Neural cell (in vitro differentiated cells): Measurements from ENCODE around the gene ZNF860. TPM values are rescaled to one million over a fixed set of nuclear protein-coding genes. Genes with fewer than 3 reads are reported as not detected.

Source experiments
- H2AFZ ChIP-seq: fragments of 200-600, 300-800 bp; sonication (generic), shearing (Covaris generic); 2 replicates; pipeline ENCODE4 v1.6.0; 2014; ENCODE audit warnings: low read depth, mild to moderate bottlenecking, antibody characterized with exemption, low read length, moderate library complexity
- H3F3A ChIP-seq: fragments of 200-600 bp; shearing (Covaris generic); 2 replicates; pipeline ENCODE4 v1.6.1; 2016; ENCODE audit warnings: mild to moderate bottlenecking, moderate library complexity, mixed read lengths, antibody characterized with exemption, low read length; ENCODE audit not compliant: insufficient read depth, poor library complexity, severe bottlenecking
- H3K27ac ChIP-seq: fragments of 200-600, 300-800 bp; sonication (generic), shearing (Covaris generic); 2 replicates; pipeline ENCODE4 v1.5.1; 2014; ENCODE audit warnings: mild to moderate bottlenecking, low read length, moderate library complexity
- H3K27me3 ChIP-seq: fragments of 300-800, 200-600 bp; sonication (generic), shearing (Covaris generic); 2 replicates; pipeline ENCODE4 v1.6.0; 2014; ENCODE audit warnings: mild to moderate bottlenecking, low read depth, low read length, moderate library complexity; ENCODE audit not compliant: insufficient read depth
- H3K36me3 ChIP-seq: fragments of 300-800, 200-600 bp; sonication (generic), shearing (Covaris generic); 2 replicates; pipeline ENCODE4 v1.5.1; 2014; ENCODE audit warnings: mild to moderate bottlenecking, antibody characterized with exemption, low read length, moderate library complexity; ENCODE audit not compliant: insufficient read depth
- H3K4me2 ChIP-seq: fragments of 300-800, 200-600 bp; sonication (generic), shearing (Covaris generic); 2 replicates; pipeline ENCODE4 v1.6.0; 2014; ENCODE audit warnings: mild to moderate bottlenecking, low read length
- H3K4me3 ChIP-seq: fragments of 300-800, 200-600 bp; sonication (generic), shearing (Covaris generic); 2 replicates; pipeline ENCODE4 v1.5.1; 2014; ENCODE audit warnings: mild to moderate bottlenecking, low read length, moderate library complexity
- H3K79me2 ChIP-seq: fragments of 200-600 bp; shearing (Covaris generic); replicated peaks from 2 replicates; pipeline ENCODE4 v1.6.0; 2014; ENCODE audit warnings: mild to moderate bottlenecking, low read length, moderate library complexity; ENCODE audit not compliant: insufficient read depth
- H3K9ac ChIP-seq: fragments of 300-800, 200-600 bp; sonication (generic), shearing (Covaris generic); 2 replicates; pipeline ENCODE4 v1.6.1; 2016; ENCODE audit warnings: mild to moderate bottlenecking, low read length, mixed read lengths
- H3K9me2 ChIP-seq: fragments of 200-600 bp; shearing (Covaris generic); 2 replicates; pipeline ENCODE4 v1.6.1; 2016; ENCODE audit warnings: mild to moderate bottlenecking, low read length, mixed read lengths; ENCODE audit not compliant: insufficient read depth
- H3K9me3 ChIP-seq: fragments of 200-600, 300-800 bp; sonication (generic), shearing (Covaris generic); 2 replicates; pipeline ENCODE4 v1.6.1; 2016; ENCODE audit warnings: mild to moderate bottlenecking, mixed run types, low read length, moderate library complexity, mixed read lengths
- H4K20me1 ChIP-seq: fragments of 200-600 bp; shearing (Covaris generic); 2 replicates; pipeline ENCODE4 v1.6.1; 2016; ENCODE audit warnings: mild to moderate bottlenecking, mixed run types; ENCODE audit not compliant: insufficient read depth
- CTCF ChIP-seq: fragments of 450-650 bp; IDR thresholded peaks from 2 replicates; pipeline ENCODE4 v1.5.1; 2014; ENCODE audit warnings: antibody characterized with exemption, mild to moderate bottlenecking, moderate library complexity; ENCODE audit not compliant: poor library complexity, severe bottlenecking
- EP300 ChIP-seq: fragments of 450-650 bp; conservative IDR thresholded peaks from 2 replicates; pipeline ENCODE4 v1.6.1; 2014; ENCODE audit warnings: antibody characterized with exemption, mild to moderate bottlenecking, moderate library complexity; ENCODE audit not compliant: poor library complexity, severe bottlenecking
- EZH2 ChIP-seq: fragments of 200-600, 300-800 bp; shearing (Covaris generic), sonication (generic); IDR thresholded peaks from 2 replicates; pipeline ENCODE4 v1.6.1; 2014; ENCODE audit warnings: antibody characterized with exemption, low read length, borderline replicate concordance, mild to moderate bottlenecking; ENCODE audit not compliant: insufficient read depth, poor library complexity, severe bottlenecking
- MXI1 ChIP-seq: fragments of 450-650 bp; conservative IDR thresholded peaks from 2 replicates; pipeline ENCODE4 v1.6.1; 2014; ENCODE audit warnings: antibody characterized with exemption, mild to moderate bottlenecking; ENCODE audit not compliant: poor library complexity, severe bottlenecking
- POLR2AphosphoS5 ChIP-seq: IDR thresholded peaks from 2 replicates; pipeline ENCODE4 v1.6.1; 2012
- RAD21 ChIP-seq: fragments of 450-650 bp; conservative IDR thresholded peaks from 2 replicates; pipeline ENCODE4 v1.6.1; 2014; ENCODE audit warnings: antibody characterized with exemption, mild to moderate bottlenecking, moderate library complexity
- SMC3 ChIP-seq: fragments of 450-650 bp; conservative IDR thresholded peaks from 2 replicates; pipeline ENCODE4 v1.6.1; 2014; ENCODE audit warnings: antibody characterized with exemption, mild to moderate bottlenecking, moderate library complexity; ENCODE audit not compliant: poor library complexity
- TAF1 ChIP-seq: IDR thresholded peaks from 2 replicates; pipeline ENCODE4 v1.6.1; 2012; ENCODE audit warnings: low read depth
- polyA plus RNA-seq: library from polyadenylated mRNA; depleted of rRNA; stranded (reverse); fragments of >200 nt; gene quantifications from 2 replicates; pipeline ENCODE4 v1.2.3, GENCODE V29; 2014
- TF ChIP-seq, protein P1 (sequence below): IDR thresholded peaks from 2 replicates; pipeline ENCODE4 v1.6.1; 2012; ENCODE audit warnings: borderline replicate concordance

ZNF860 gene
- polyA plus RNA-seq, 1 donor from 2014 or later = 1.2 TPM

- H3F3A ChIP-seq = no peaks in the 10 kb centered on the region
- H3K9me2 ChIP-seq = no peaks in the 10 kb centered on the region
- no peaks in the 10 kb centered on the region for H3K9me3 ChIP-seq
- no peaks in the 10 kb centered on the region for H3K27me3 ChIP-seq
- no peak overlapping the region for H3K9ac ChIP-seq
- H3K27ac ChIP-seq = no peak overlapping the region
- H3K4me3 ChIP-seq = no peak overlapping the region
- no peak overlapping the region for H2AFZ ChIP-seq
- no peaks in the 10 kb centered on the region for H3K36me3 ChIP-seq
- no peak for TF ChIP-seq POLR2AphosphoS5
- no peak for TF ChIP-seq MXI1
- no peak for TF ChIP-seq EZH2
- H4K20me1 ChIP-seq = no peaks in the 10 kb centered on the region
- no peaks in the 10 kb centered on the region for H3K79me2 ChIP-seq
- H3K4me2 ChIP-seq = no peak overlapping the region
These were observed 21.2 kb downstream of the ZNF860 start for GRCh38 chr3:32002561-32003368.

- Histone ChIP-seq H3K36me3 (no peaks in the 10 kb centered on the region), H3K9me2 (no peaks in the 10 kb centered on the region), H3K9ac (no peak overlapping the region), H3K27me3 (no peaks in the 10 kb centered on the region), H3K4me3 (no peak overlapping the region), H3K4me2 (no peak overlapping the region), H3K27ac (no peak overlapping the region), H3K9me3 (no peaks in the 10 kb centered on the region), H3K79me2 (no peaks in the 10 kb centered on the region), H2AFZ (no peak overlapping the region), H4K20me1 (no peaks in the 10 kb centered on the region), H3F3A (no peaks in the 10 kb centered on the region)
- TF ChIP-seq EP300 = no peak
- no peak for TF ChIP-seq RAD21
- no peak for TF ChIP-seq EZH2
- no peak for TF ChIP-seq CTCF
- TF ChIP-seq, protein P1, sequence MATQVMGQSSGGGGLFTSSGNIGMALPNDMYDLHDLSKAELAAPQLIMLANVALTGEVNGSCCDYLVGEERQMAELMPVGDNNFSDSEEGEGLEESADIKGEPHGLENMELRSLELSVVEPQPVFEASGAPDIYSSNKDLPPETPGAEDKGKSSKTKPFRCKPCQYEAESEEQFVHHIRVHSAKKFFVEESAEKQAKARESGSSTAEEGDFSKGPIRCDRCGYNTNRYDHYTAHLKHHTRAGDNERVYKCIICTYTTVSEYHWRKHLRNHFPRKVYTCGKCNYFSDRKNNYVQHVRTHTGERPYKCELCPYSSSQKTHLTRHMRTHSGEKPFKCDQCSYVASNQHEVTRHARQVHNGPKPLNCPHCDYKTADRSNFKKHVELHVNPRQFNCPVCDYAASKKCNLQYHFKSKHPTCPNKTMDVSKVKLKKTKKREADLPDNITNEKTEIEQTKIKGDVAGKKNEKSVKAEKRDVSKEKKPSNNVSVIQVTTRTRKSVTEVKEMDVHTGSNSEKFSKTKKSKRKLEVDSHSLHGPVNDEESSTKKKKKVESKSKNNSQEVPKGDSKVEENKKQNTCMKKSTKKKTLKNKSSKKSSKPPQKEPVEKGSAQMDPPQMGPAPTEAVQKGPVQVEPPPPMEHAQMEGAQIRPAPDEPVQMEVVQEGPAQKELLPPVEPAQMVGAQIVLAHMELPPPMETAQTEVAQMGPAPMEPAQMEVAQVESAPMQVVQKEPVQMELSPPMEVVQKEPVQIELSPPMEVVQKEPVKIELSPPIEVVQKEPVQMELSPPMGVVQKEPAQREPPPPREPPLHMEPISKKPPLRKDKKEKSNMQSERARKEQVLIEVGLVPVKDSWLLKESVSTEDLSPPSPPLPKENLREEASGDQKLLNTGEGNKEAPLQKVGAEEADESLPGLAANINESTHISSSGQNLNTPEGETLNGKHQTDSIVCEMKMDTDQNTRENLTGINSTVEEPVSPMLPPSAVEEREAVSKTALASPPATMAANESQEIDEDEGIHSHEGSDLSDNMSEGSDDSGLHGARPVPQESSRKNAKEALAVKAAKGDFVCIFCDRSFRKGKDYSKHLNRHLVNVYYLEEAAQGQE = no peak
- TF ChIP-seq MXI1 = no peak
- TF ChIP-seq TAF1 = no peak
- TF ChIP-seq POLR2AphosphoS5 = no peak
- no peak for TF ChIP-seq SMC3
These were observed 21.8 kb downstream of the ZNF860 start for GRCh38 chr3:32003380-32003779.
